ENCODE results near the gene EIPR1. TPM values are rescaled to one million over a fixed set of nuclear protein-coding genes. Genes with fewer than 3 reads are reported as not detected.

EIPR1 gene
- total RNA-seq, 4 donors from 2014 or later = 13.8 to 19.0 (median 15.3) TPM

DNA sequence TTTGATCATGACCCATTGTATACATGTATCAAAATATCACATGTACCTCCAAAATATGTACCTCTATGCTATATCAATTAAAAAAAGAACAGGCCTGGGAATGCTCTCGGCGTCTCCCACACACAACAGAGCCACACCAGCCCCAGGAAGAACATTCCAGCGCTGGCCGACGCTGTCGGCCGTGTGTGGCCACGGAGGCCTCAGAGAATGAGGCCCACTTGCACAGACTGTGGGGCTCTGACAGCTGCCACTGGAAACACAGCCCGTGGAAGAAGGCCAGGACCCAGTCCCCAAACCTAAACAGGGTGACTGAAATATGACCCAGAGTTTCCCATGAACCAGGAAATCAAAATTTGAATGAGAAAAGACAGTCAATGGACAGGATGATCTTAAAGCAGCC lies 69.7 kb downstream of the EIPR1 start:
- Histone ChIP-seq H3K4me3 (no peak overlapping the region), H3K36me3 (no peaks in the 10 kb centered on the region), H3K4me1 (peaks cover 5 to 9% (median 6%) of the 10 kb centered on the region in 4 donors), H3K27me3 (no peaks in the 10 kb centered on the region), H3K27ac (replicated peaks in 1 of 4) (no peak overlapping the region), H3K9me3 (no peaks in the 10 kb centered on the region)
- intact Hi-C loops (cut with DNase I) = loop anchor here (10.0 kb wide), 1 partner anchor 1453 kb away; no protein-coding TSS in a partner anchor
- no peak for TF ChIP-seq EP300 (IDR thresholded peaks at IDR 0.05)
- no peak for TF ChIP-seq POLR2AphosphoS5 (IDR thresholded peaks at IDR 0.05)
- TF ChIP-seq, protein P1, sequence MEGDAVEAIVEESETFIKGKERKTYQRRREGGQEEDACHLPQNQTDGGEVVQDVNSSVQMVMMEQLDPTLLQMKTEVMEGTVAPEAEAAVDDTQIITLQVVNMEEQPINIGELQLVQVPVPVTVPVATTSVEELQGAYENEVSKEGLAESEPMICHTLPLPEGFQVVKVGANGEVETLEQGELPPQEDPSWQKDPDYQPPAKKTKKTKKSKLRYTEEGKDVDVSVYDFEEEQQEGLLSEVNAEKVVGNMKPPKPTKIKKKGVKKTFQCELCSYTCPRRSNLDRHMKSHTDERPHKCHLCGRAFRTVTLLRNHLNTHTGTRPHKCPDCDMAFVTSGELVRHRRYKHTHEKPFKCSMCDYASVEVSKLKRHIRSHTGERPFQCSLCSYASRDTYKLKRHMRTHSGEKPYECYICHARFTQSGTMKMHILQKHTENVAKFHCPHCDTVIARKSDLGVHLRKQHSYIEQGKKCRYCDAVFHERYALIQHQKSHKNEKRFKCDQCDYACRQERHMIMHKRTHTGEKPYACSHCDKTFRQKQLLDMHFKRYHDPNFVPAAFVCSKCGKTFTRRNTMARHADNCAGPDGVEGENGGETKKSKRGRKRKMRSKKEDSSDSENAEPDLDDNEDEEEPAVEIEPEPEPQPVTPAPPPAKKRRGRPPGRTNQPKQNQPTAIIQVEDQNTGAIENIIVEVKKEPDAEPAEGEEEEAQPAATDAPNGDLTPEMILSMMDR (IDR thresholded peaks at IDR 0.05) = no peak
- no peak for TF ChIP-seq POLR2A (IDR thresholded peaks at IDR 0.05; ENCODE audit: low read depth)
- 96% methylated on average over 9 of the region's 9 CpGs for WGBS
- no peak for DNase-seq (ENCODE audit: extremely low spot score)

DNA sequence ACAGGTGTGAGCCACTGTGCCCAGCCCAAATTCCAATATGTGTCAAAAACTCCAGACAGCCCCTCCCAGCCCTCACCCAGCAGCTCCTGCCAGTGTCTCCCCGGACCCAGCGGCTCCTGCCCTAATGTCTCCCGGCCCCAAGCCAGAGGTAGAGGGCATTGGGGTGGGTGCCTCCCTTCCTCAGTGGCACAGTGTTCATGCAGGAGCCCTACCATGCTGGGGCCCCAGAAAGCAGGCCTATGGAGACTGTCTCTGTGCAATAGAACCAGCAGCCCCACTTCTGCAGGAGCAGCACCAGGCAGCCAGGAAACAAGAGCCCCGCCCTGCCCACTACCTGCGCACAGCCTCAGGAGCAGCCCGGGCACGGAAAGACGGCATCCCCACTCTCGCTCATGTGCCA lies 70.4 kb downstream of the EIPR1 start:
- 97% methylated on average over 6 of the region's 9 CpGs for WGBS
- Histone ChIP-seq H3K27me3 (no peaks in the 10 kb centered on the region), H3K36me3 (no peaks in the 10 kb centered on the region), H3K4me1 (peaks cover 5 to 9% (median 6%) of the 10 kb centered on the region in 4 donors), H3K27ac (replicated peaks in 1 of 4) (no peak overlapping the region), H3K4me3 (no peak overlapping the region), H3K9me3 (no peaks in the 10 kb centered on the region)
- intact Hi-C loops (cut with DNase I) = loop anchor here (10.0 kb wide), 1 partner anchor 1452 kb away; no protein-coding TSS in a partner anchor
- no peak for TF ChIP-seq POLR2A (IDR thresholded peaks at IDR 0.05; ENCODE audit: low read depth)
- TF ChIP-seq EP300 (IDR thresholded peaks at IDR 0.05) = no peak
- TF ChIP-seq POLR2AphosphoS5 (IDR thresholded peaks at IDR 0.05) = no peak
- TF ChIP-seq, protein P1 (IDR thresholded peaks at IDR 0.05) = no peak
- no peak for DNase-seq (ENCODE audit: extremely low spot score)

DNA sequence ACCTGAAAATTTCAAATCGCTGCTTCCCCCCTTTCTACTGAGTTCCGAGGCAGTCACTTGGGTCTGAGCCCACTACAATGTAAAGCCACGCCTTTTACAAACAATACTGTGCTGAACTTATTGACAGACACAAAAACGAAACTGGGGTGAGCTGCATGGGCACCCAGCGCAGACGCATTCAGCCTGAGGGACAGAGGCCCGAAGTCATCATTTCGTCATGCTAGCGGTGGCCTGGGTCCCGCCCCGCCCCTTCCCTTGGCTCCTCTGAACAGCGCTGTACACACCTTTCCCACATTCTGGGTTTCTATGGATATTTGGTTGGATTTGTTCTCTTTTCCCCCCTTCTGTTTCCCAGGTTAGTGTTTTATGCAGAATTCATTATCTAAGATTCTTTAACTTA lies 71.7 kb downstream of the EIPR1 start:
- WGBS = 92% methylated on average over 12 of the region's 12 CpGs

DNA sequence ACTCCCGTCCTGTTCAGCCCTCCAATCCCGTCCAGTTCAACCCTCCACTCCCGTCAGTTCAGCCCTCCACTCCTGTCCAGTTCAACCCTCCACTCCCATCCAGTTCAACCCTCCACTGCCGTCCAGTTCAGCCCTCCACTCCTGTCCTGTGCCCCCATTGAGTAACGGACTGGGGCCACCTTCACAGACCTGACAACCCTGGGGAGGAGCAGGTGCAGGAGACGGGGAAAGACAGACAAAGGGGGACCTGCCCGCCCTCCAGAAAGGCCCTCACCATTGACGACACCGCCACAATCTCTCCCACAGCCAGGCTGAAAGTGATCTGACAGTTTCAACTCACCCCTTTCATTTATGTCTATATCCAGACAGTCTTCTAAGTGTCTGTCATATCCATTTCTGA lies 72.2 kb downstream of the EIPR1 start:
- H3K4me1 ChIP-seq = peaks cover 5 to 9% (median 6%) of the 10 kb centered on the region in 4 donors
- no peaks in the 10 kb centered on the region for H3K36me3 ChIP-seq
- TF ChIP-seq, protein P1 (IDR thresholded peaks at IDR 0.05) = no peak
- TF ChIP-seq POLR2A (IDR thresholded peaks at IDR 0.05; ENCODE audit: low read depth) (no peak), EP300 (IDR thresholded peaks at IDR 0.05) (no peak), POLR2AphosphoS5 (IDR thresholded peaks at IDR 0.05) (no peak)
- intact Hi-C loops (cut with DNase I) = loop anchor here (10.0 kb wide), 1 partner anchor 1451 kb away; no protein-coding TSS in a partner anchor
- H3K4me3 ChIP-seq = no peak overlapping the region
- no peak overlapping the region for H3K27ac ChIP-seq (replicated peaks in 1 of 4)
- WGBS = 91% methylated on average over 9 of the region's 9 CpGs
- H3K27me3 ChIP-seq = no peaks in the 10 kb centered on the region
- no peak for DNase-seq (ENCODE audit: extremely low spot score)
- no peaks in the 10 kb centered on the region for H3K9me3 ChIP-seq

More for the DNA sequence above, 71.7 kb downstream of the EIPR1 start:
- H3K27me3 ChIP-seq = no peaks in the 10 kb centered on the region
- peaks cover 5 to 9% (median 6%) of the 10 kb centered on the region in 4 donors for H3K4me1 ChIP-seq
- DNase-seq (ENCODE audit: extremely low spot score) = no peak
- no peaks in the 10 kb centered on the region for H3K36me3 ChIP-seq
- intact Hi-C loops (cut with DNase I) = loop anchor here (10.0 kb wide), 1 partner anchor 1451 kb away; no protein-coding TSS in a partner anchor
- TF ChIP-seq POLR2AphosphoS5 (IDR thresholded peaks at IDR 0.05) = no peak
- no peak for TF ChIP-seq POLR2A (IDR thresholded peaks at IDR 0.05; ENCODE audit: low read depth)
- TF ChIP-seq EP300 (IDR thresholded peaks at IDR 0.05) = no peak
- TF ChIP-seq, protein P1 (IDR thresholded peaks at IDR 0.05) = no peak
- H3K27ac ChIP-seq (replicated peaks in 1 of 4) = no peak overlapping the region
- H3K9me3 ChIP-seq = no peaks in the 10 kb centered on the region
- no peak overlapping the region for H3K4me3 ChIP-seq

Data from esophagus muscularis mucosa (tissue), 4 donors.